Activated T-cell treated with anti-CD3 and anti-CD28 coated beads, Interleukin-2, amount 50 U/mL, for 24 hours (primary cell): ENCODE results near the gene FAM111A.
A peak's percentile ranks its signal among the peaks of the same experiment; 100 is the strongest.

Experiments used
- DNase-seq: peaks from one replicate; pipeline ENCODE4 v3.0.0-alpha.2; 2020
- H3K27ac Mint-ChIP-seq: 2 replicates; pipeline ENCODE4 v1.8.0; 2020; ENCODE audit warnings: mild to moderate bottlenecking, mixed read lengths
- H3K27me3 Mint-ChIP-seq: 2 replicates; pipeline ENCODE4 v1.8.0; 2020; ENCODE audit warnings: mixed read lengths
- H3K36me3 Mint-ChIP-seq: 2 replicates; pipeline ENCODE4 v1.8.0; 2020; ENCODE audit warnings: low read depth, mixed read lengths
- H3K4me1 Mint-ChIP-seq: 2 replicates; pipeline ENCODE4 v1.8.0; 2020; ENCODE audit warnings: low read depth, mixed read lengths
- H3K4me3 Mint-ChIP-seq: 2 replicates; pipeline ENCODE4 v1.8.0; 2020; ENCODE audit warnings: mild to moderate bottlenecking, moderate library complexity, mixed read lengths
- H3K9me3 Mint-ChIP-seq: 2 replicates; pipeline ENCODE4 v1.8.0; 2020; ENCODE audit warnings: mixed read lengths

The FAM111A gene

DNA sequence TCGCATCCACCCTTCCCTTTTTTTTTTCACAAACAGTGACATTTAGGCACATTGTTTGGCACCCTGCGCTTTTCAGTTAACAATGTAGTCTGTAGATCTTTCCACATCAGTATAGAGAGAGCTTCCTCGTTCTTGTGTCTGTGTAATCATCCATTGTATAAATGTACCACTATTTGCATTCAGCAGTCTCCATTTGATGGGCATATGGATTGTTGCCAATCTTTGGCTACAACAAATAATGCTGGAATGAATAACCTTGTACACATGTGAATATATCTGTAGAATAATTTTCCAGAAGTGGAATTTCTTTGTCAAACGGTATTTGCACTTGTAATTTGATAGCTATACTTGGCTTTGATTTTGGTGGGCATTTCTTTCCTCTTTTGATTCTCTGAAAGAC is 52.9 kb downstream of the FAM111A start:
- H3K27ac Mint-ChIP-seq: no peak overlapping the region
- peaks cover 14% of the 10 kb centered on the region for H3K4me1 Mint-ChIP-seq
- H3K27me3 Mint-ChIP-seq: peaks cover 15% of the 10 kb centered on the region
- no peak overlapping the region for H3K4me3 Mint-ChIP-seq
- H3K9me3 Mint-ChIP-seq: peaks cover 5% of the 10 kb centered on the region
- no peak for DNase-seq
- H3K36me3 Mint-ChIP-seq: no peaks in the 10 kb centered on the region

DNA sequence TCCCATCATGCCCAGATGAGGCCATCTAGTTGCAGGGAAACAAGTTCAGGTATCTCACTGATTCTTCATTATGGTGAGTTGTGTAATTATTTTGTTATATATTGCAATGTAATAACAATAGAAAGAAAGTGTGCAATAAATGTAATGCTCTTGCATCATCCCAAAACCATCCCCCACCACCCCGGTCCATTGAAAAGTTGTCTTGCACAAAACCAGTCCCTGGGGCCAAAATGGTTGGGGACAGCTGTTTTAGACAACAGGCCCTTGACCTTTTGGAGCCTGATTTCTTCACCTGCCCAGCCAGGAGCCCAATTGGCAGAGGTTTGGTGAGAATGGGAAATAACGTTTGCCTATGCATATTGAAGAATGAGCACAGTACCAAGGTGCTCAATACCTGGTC is 54.1 kb downstream of the FAM111A start:
- no peaks in the 10 kb centered on the region for H3K36me3 Mint-ChIP-seq
- peaks cover 17% of the 10 kb centered on the region for H3K4me1 Mint-ChIP-seq
- no peak for DNase-seq
- H3K4me3 Mint-ChIP-seq: no peak overlapping the region
- H3K27me3 Mint-ChIP-seq: peaks cover 17% of the 10 kb centered on the region
- peaks cover 5% of the 10 kb centered on the region for H3K9me3 Mint-ChIP-seq
- H3K27ac Mint-ChIP-seq: no peak overlapping the region

DNA sequence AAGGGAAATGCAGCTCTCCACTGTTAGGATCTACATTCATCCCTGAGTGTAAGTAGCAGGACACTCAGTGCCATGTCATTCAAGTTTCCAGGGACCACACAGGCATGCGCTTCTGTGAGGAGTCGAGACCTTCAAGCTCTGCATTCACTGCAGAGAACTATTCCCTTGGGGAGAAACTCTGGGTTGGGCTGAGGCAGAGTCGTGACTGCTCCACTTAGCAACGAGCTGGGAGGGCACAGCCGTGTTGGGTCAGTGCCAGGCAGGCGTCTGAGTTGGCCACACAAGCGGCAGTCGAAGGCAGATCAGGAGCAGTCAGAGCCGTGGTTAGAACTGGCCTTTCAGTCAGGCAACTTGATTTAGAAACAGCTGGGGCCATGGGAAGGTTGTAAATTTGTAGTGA is 55.3 kb downstream of the FAM111A start:
- Mint-ChIP-seq H3K36me3 (no peaks in the 10 kb centered on the region), H3K9me3 (peaks cover 5% of the 10 kb centered on the region), H3K27ac (no peak overlapping the region), H3K4me3 (no peak overlapping the region), H3K4me1 (peaks cover 17% of the 10 kb centered on the region), H3K27me3 (peaks cover 22% of the 10 kb centered on the region)
- DNase-seq: no peak

DNA sequence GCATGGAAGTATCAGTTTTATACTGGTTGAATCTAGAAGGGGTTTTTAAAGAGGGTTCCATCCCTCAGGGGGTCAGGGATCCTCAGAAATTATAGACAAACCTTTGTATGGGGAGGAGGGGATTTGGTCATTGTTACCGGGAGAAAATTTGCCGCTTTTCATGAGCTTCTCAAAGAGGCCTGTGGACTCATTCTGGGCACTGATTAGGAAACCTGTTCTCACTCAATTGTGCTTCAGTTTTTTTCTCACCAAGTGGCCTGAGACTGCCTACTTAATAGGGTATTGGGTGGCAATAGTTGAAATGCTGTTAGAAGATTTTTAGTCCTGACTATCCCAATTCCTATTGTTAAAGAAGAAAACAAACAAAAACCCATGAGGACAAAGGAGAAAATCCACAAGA is 56.1 kb downstream of the FAM111A start:
- H3K4me3 Mint-ChIP-seq: no peak overlapping the region
- H3K36me3 Mint-ChIP-seq: no peaks in the 10 kb centered on the region
- peaks cover 17% of the 10 kb centered on the region for H3K4me1 Mint-ChIP-seq

DNA sequence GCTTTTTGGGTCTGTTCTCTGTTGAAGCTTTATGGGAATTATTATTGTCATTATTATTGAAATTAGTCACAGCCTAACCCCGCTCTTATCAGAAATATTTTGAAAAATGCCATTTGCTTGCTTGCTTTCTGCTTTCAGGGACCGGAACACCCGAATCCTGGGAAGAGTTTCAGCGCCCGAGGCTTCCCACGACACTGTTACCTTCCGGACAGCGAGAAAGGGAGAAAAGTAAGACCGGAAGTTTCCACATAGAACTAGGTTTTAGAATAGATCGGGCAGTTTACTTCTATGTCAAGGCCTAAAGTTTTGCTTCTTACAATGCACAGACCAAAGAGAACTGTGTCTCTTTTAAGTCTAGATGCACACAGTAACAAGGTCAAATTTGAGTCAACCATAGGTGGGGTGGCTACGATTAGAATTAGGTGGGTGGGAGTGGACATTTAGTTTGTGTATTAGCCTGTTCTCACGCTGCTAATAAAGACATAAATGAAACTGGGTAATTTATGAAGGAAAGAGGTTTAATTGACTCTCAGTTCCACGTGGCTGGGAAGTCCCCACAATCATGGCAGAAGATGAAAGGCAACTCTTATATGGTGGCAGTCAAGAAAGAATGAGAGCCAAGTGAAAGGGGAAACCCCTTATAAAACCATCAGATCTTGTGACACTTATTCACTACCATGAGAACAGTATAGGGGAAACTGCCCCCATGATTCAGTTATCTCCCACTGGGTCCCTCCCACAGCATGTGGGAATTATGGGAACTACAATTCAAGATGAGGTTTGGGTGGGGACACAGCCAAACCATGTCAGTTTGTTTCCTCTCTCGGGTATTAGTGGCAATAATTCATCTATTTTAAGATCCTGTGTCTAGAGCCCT is 57.1 kb downstream of the FAM111A start:
- H3K4me3 Mint-ChIP-seq: no peak overlapping the region
- H3K27me3 Mint-ChIP-seq: peaks cover 24% of the 10 kb centered on the region
- H3K9me3 Mint-ChIP-seq: peaks cover 5% of the 10 kb centered on the region
- H3K27ac Mint-ChIP-seq: peak overlapping the region; percentile 70
- peaks cover 17% of the 10 kb centered on the region for H3K4me1 Mint-ChIP-seq
- no peaks in the 10 kb centered on the region for H3K36me3 Mint-ChIP-seq
- DNase-seq: peak; percentile 47

More for the DNA sequence above, 56.1 kb downstream of the FAM111A start:
- DNase-seq: no peak
- no peak overlapping the region for H3K27ac Mint-ChIP-seq
- peaks cover 5% of the 10 kb centered on the region for H3K9me3 Mint-ChIP-seq
- H3K27me3 Mint-ChIP-seq: peaks cover 22% of the 10 kb centered on the region

DNA sequence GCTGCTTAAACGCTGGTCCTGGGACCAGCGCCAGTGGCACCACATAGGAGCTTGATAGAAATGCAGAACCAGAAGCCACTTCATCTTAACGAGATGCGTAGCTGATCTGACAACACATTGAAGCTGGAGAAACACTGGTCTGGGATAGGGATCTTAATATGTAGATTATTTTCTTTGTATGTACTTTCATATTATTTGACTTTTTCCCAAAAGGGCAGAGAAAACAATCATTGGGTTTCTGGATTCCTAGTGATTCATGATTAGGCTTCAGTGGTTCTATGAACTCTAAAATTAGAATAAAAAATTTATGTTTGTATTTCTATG is 57.7 kb downstream of the FAM111A start:
- H3K4me3 Mint-ChIP-seq: no peak overlapping the region
- no peak overlapping the region for H3K27ac Mint-ChIP-seq
- H3K4me1 Mint-ChIP-seq: peaks cover 17% of the 10 kb centered on the region
- no peaks in the 10 kb centered on the region for H3K36me3 Mint-ChIP-seq
- no peak for DNase-seq
- peaks cover 5% of the 10 kb centered on the region for H3K9me3 Mint-ChIP-seq
- peaks cover 26% of the 10 kb centered on the region for H3K27me3 Mint-ChIP-seq

DNA sequence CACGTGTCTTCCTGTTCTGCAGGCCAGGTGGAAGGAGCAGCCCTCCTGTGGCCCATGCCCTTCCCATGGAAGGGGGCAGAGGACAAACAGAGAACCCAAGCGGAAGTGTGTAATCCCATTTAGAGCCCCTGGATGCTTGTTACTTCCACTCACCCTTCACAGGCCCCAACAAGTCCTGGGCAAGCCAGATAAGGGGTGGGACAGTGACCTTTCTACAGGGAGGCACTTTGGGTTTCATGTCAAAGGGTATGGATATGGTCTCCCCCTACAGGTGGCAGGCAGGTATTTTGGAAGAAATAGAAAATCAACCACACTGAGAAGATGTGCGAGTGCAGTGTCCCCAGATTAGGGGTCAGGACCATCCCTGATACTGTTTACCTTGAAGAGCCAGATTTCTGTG is 58.7 kb downstream of the FAM111A start:
- peaks cover 5% of the 10 kb centered on the region for H3K9me3 Mint-ChIP-seq
- no peaks in the 10 kb centered on the region for H3K36me3 Mint-ChIP-seq
- DNase-seq: no peak
- peaks cover 34% of the 10 kb centered on the region for H3K27me3 Mint-ChIP-seq
- H3K4me3 Mint-ChIP-seq: no peak overlapping the region
- H3K27ac Mint-ChIP-seq: no peak overlapping the region
- H3K4me1 Mint-ChIP-seq: peaks cover 22% of the 10 kb centered on the region
